PC-3 (cell line): ENCODE results near the gene CAPS2. TPM values are rescaled to one million over a fixed set of nuclear protein-coding genes. Genes with fewer than 3 reads are reported as not detected.

ENCODE experiments used
- ATAC-seq: fragments of 200-7000 bp; cut with Tn5 transposase; 2 replicates; pipeline ENCODE4 v1.9.1; 2020; ENCODE audit warnings: mild to moderate bottlenecking, moderate library complexity
- Bru-seq: library from RNA; stranded (reverse); fragments of 400-500 nt; gene quantifications from one replicate; lab custom pipeline; 2021; lab: Mats Ljungman, UMichigan
- BruChase-seq, 2 experiments: library from RNA; stranded (reverse); fragments of 400-500 nt; gene quantifications; one replicate each; lab custom pipeline; 2021; lab: Mats Ljungman, UMichigan
- BruUV-seq: library from RNA; stranded (reverse); fragments of 400-500 nt; replicated peaks from 2 replicates; lab custom pipeline; 2021; lab: Mats Ljungman, UMichigan
- CTCF ChIA-PET: fragments of 300-600 bp; sonication (Branson Sonifier 250); formaldehyde crosslinking; loops from one replicate; lab custom pipeline; 2022; ENCODE audit warnings: antibody characterized with exemption; lab: Charles Lee
- POLR2A ChIA-PET: fragments of 300-600 bp; sonication (Branson Sonifier 250); formaldehyde crosslinking; loops from one replicate; lab custom pipeline; 2022; ENCODE audit warnings: antibody characterized with exemption; ENCODE audit not compliant: unreplicated experiment; lab: Charles Lee
- DNase-seq: peaks from one replicate; pipeline ENCODE4 v3.0.0-alpha.2; 2015
- H2AFZ ChIP-seq: fragments of 300-600 bp; sonication (generic); 2 replicates; pipeline ENCODE4 v1.6.0; 2016; ENCODE audit warnings: antibody characterized with exemption, low read length
- H3F3A ChIP-seq: fragments of 300-600 bp; sonication (generic); one replicate; pipeline ENCODE4 v1.6.0; 2017; ENCODE audit warnings: antibody characterized with exemption, low read length, control low read depth, mild to moderate bottlenecking; ENCODE audit not compliant: unreplicated experiment
- H3K27ac ChIP-seq: fragments of 300-600 bp; sonication (generic); 2 replicates; pipeline ENCODE4 v1.5.1; 2016; ENCODE audit warnings: mild to moderate bottlenecking, low read length
- H3K27me3 ChIP-seq: fragments of 300-600 bp; sonication (generic); 2 replicates; pipeline ENCODE4 v1.6.1; 2016; ENCODE audit warnings: low read length, mixed read lengths
- H3K36me3 ChIP-seq: fragments of 300-600 bp; sonication (generic); 2 replicates; pipeline ENCODE4 v1.6.1; 2016; ENCODE audit warnings: low read depth, mixed run types, low read length, mixed read lengths
- H3K4me1 ChIP-seq: fragments of 300-600 bp; sonication (generic); 2 replicates; pipeline ENCODE4 v1.5.1; 2016; ENCODE audit warnings: low read length; ENCODE audit not compliant: insufficient read depth
- H3K4me2 ChIP-seq: fragments of 300-600 bp; sonication (generic); 2 replicates; pipeline ENCODE4 v1.6.0; 2016; ENCODE audit warnings: low read length
- H3K4me3 ChIP-seq: fragments of 300-600 bp; sonication (generic); 2 replicates; pipeline ENCODE4 v1.5.1; 2016; ENCODE audit warnings: mild to moderate bottlenecking, low read length, mixed read lengths
- H3K79me2 ChIP-seq: fragments of 300-600 bp; sonication (generic); 2 replicates; pipeline ENCODE4 v1.6.1; 2017; ENCODE audit warnings: low read length, mixed read lengths
- H3K9ac ChIP-seq: fragments of 300-600 bp; sonication (generic); 2 replicates; pipeline ENCODE4 v1.6.0; 2016; ENCODE audit warnings: mild to moderate bottlenecking, low read length
- H3K9me2 ChIP-seq: fragments of 300-600 bp; sonication (generic); replicated peaks from 2 replicates; pipeline ENCODE4 v1.6.1; 2016; ENCODE audit warnings: mixed run types, low read length, mixed read lengths
- H3K9me3 ChIP-seq: fragments of 300-600 bp; sonication (generic); 2 replicates; pipeline ENCODE4 v1.6.1; 2016; ENCODE audit warnings: low read length, mixed read lengths
- H4K20me1 ChIP-seq: fragments of 300-600 bp; sonication (generic); 2 replicates; pipeline ENCODE4 v1.6.1; 2016; ENCODE audit warnings: low read length, mixed read lengths
- CTCF ChIP-seq: fragments of 300-600 bp; sonication (generic); conservative IDR thresholded peaks from 2 replicates; pipeline ENCODE4 v1.5.1; 2017; ENCODE audit warnings: antibody characterized with exemption, low read depth, mild to moderate bottlenecking, low read length
- EZH2 ChIP-seq: fragments of 300-600 bp; sonication (generic); IDR thresholded peaks from one replicate; pipeline ENCODE4 v1.6.1; 2017; ENCODE audit warnings: antibody characterized with exemption, mild to moderate bottlenecking, low read length; ENCODE audit not compliant: unreplicated experiment
- EZH2phosphoT487 ChIP-seq: fragments of 300-600 bp; sonication (generic); IDR thresholded peaks from 2 replicates; pipeline ENCODE4 v1.6.1; 2018; ENCODE audit warnings: mild to moderate bottlenecking, antibody characterized with exemption, low read length, borderline replicate concordance
- intact Hi-C: fragments of 100-400 bp; cut with micrococcal nuclease; formaldehyde crosslinking; loops from 2 replicates; pipeline ENCODE4 v1.9.0; 2023
- long read RNA-seq: library from polyadenylated mRNA; unstranded; transcript quantifications from one replicate; pipeline ENCODE4 v2.0.0, GENCODE V29; 2021; ENCODE audit not compliant: unreplicated experiment
- total RNA-seq: library from RNA; depleted of rRNA; stranded (reverse); fragments of >200 nt; gene quantifications from 2 replicates; pipeline ENCODE4 v1.2.3, GENCODE V29; 2014; rRNA removed

The CAPS2 gene
- total RNA-seq (5.5 and 8.4 TPM in 2 replicates), Bru-seq, nascent RNA (percentile 34 among the genes with signal in this experiment), BruChase-seq, experiment 1, labeled RNA remaining after a 6-hour chase (percentile 30 among the genes with signal in this experiment), BruChase-seq, experiment 2, labeled RNA remaining after a 2-hour chase (percentile 37 among the genes with signal in this experiment)
- long read RNA-seq, partial matches to known transcripts: 1 of 13 reads
- long read RNA-seq, other reads (novel, unspliced or antisense): 12 of 13 reads

- Histone ChIP-seq H3K4me2 (peak within 1 kb of the TSS; percentile 96), H3K4me1 (no peaks in the 10 kb centered on the region; the same call in 1 of the 2 replicates), H3K9ac (peak within 1 kb of the TSS; percentile 33; the same call in 1 of the 2 replicates), H3K27me3 (no peaks in the 10 kb centered on the region), H3K79me2 (no peaks in the 10 kb centered on the region), H3K4me3 (peak within 1 kb of the TSS; percentile 97), H2AFZ (peak within 1 kb of the TSS; percentile 99), H3F3A (no peaks in the 10 kb centered on the region), H4K20me1 (no peaks in the 10 kb centered on the region), H3K27ac (no peak within 1 kb of the TSS), H3K9me2 (no peaks in the 10 kb centered on the region), H3K36me3 (no peaks in the 10 kb centered on the region), H3K9me3 (no peaks in the 10 kb centered on the region)
- DNase-seq (peak; percentile 82), ATAC-seq (peak; percentile 94)
- intact Hi-C loops: loop anchor here (5.0 kb wide), 1 partner anchor 62 kb away; the partner anchor contains the start of gene GLIPR1L2
- ChIA-PET CTCF (interaction anchor here (0.6 kb wide), 2 partner anchors 76 to 509 kb away, joined by 3 to 5 read pairs; no protein-coding TSS in a partner anchor), POLR2A (no interaction called here)
- BruUV-seq: TSS peak; percentile 24
- TF ChIP-seq EZH2: no peak
- TF ChIP-seq EZH2phosphoT487: no peak
- TF ChIP-seq CTCF: no peak
These were observed at the start of gene CAPS2 for GRCh38 chr12:75329918-75330826. TSS of gene CAPS2 (minus strand) at chr12:75330324. CDS start at chr12:75326498, 3,826 bp downstream.

GRCh38 chr12:75378354-75378753, 48.2 kb upstream of the CAPS2 start:
- ChIA-PET POLR2A (no interaction called here), CTCF (no interaction called here)
- intact Hi-C loops: no loop called here

More at GRCh38 chr12:75378354-75378753, 48.2 kb upstream of the CAPS2 start:
- DNase-seq (no peak), ATAC-seq (no peak)
- no peaks in the 10 kb centered on the region for H3K79me2 ChIP-seq
- TF ChIP-seq EZH2 (no peak), EZH2phosphoT487 (no peak), CTCF (no peak)
- H2AFZ ChIP-seq: no peak overlapping the region
- no peaks in the 10 kb centered on the region for H3K4me1 ChIP-seq
- H3F3A ChIP-seq: no peaks in the 10 kb centered on the region
- H3K4me3 ChIP-seq: no peak overlapping the region
- H3K9me3 ChIP-seq: no peaks in the 10 kb centered on the region
- H3K27me3 ChIP-seq: no peaks in the 10 kb centered on the region
- H3K9ac ChIP-seq: no peak overlapping the region
- no peaks in the 10 kb centered on the region for H3K36me3 ChIP-seq
- no peaks in the 10 kb centered on the region for H3K9me2 ChIP-seq
- no peak overlapping the region for H3K4me2 ChIP-seq
- no peaks in the 10 kb centered on the region for H4K20me1 ChIP-seq
- no peak overlapping the region for H3K27ac ChIP-seq
- BruUV-seq: no TSS peak
